NCI-H2227 treated with DMSO at 0.1 percent for 48 hours (cell line): ENCODE measurements around the gene LPP.

Experiments used
- DNase-seq: peaks from one replicate; lab custom pipeline; 2025; lab: John Stamatoyannopoulos, UW

The LPP gene

DNA sequence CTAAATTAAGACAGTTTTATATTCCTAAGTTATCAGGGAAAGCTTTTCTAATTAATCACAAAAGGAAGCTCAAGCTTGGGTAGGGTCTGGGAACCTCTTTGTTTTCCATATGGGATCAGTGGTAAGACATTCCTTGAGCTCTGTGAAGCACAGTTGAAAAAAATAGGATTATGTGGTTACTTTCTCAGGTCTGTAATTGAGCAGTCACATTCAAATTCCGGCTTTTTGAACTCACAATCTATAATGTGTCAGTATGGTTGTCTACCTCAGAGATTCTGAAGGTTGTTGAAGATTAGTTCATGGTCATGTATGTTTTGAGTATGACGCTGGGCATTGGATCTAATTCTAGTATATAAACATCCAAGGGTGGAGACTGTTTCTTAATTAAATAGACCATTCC is 364.5 kb downstream of the LPP start:
- no peak for DNase-seq

- no peak for DNase-seq
Measured at GRCh38 chr3:188518835-188519452, 365.0 kb downstream of the LPP start.

GRCh38 chr3:188520466-188520865 is 366.5 kb downstream of the LPP start:
- no peak for DNase-seq

GRCh38 chr3:188522115-188522514 is 368.2 kb downstream of the LPP start:
- no peak for DNase-seq

DNA sequence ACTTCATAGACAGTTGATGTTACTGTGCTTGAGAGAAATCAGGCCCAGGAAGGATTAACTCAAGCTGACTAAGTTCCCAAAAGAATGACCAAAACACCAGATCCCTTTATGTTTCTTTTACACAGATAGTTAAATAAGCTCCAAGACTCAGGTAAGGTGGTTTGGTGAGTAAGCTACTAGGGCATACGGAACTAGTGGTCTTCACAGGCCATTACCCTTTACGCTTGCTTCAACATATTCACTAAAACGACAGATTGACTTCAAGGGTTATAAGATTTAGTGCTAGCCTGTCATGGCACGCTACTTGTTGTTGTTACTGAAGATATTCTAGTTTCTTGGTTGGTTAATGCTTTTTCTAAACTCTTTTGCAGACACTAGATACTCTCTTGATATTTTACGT is 369.3 kb downstream of the LPP start:
- no peak for DNase-seq

GRCh38 chr3:188524052-188524451 is 370.1 kb downstream of the LPP start:
- no peak for DNase-seq

- no peak for DNase-seq
Measured at GRCh38 chr3:188526057-188526456, 372.1 kb downstream of the LPP start.

DNA sequence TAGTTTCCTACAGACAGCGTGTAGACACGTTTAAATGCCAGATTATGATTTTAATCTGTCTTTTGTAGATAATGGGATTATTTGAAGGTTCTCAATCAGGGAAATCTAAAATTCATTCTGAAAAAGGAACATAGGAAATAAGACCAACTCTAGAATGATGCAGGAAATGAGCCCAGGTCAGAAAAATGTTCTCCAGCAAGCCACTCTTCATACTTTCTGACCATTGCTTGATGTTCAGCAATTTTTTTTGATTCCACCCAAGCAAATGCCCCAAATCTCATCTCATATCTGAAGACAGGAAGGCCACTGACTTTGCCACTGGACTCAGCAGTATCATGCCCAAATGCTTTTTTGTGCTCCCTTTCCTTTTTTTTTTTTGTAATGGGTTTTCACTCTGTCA is 373.4 kb downstream of the LPP start:
- DNase-seq: no peak

GRCh38 chr3:188528396-188528795 is 374.4 kb downstream of the LPP start:
- DNase-seq: no peak

DNA sequence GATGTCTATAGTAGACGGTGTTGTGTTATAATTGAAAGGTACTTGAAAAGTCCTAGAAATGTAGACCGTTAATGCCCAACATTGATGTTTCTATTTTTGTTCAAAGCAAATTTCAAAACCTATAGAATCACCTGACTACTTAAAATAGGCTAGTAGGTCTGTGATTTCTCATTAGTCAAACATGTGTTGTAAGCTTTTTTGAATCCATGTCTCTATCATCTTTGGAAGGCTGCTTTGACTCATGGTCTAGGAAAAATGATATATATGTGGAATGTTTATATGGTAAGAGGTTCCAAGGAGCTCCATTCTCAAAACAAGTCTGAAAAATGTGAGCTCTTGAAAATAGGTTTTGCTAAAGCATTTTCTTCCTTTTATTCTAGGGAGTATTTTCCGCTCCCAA is 375.3 kb downstream of the LPP start:
- DNase-seq: no peak

DNA sequence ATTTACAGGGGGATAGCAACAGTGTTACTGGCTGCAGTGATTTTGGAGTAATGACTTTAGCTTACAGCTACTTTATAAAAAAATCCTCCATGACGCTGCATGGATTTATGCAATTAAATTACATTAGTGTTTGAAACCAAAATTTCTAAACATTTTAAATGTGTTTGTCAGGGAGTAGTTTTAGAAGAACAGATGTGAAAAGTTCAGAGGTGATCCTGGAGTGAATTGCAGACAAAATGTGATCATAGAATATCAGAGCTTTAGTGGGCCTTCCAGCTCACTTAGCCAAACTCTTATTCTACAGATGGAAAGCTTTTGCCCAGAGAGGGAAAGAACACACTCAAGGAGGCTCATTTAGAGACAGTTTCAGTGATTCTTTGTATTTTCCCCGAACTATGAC is 376.3 kb downstream of the LPP start:
- DNase-seq: no peak

- DNase-seq: no peak
Measured at GRCh38 chr3:188531210-188531609, 377.3 kb downstream of the LPP start.

DNA sequence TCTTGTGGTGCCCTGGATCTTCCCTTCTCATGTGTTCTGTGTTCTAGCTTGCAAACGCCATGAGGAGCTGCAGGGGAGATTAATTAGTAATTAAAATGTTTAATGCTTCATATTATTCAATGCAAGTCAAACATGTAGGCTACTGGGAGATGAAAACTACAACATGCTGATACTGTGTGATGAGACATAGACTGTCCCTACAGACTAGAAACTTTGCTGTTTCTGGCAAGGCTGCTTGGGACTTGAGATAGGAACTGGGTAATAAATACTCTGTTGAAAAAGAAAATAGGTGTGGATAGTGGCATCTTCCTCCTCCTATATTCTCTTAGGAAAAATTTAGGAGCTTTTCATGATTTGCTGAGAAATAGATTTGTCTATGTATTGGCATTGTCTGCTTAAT is 379.2 kb downstream of the LPP start:
- no peak for DNase-seq

GRCh38 chr3:188533612-188534357 is 379.8 kb downstream of the LPP start:
- DNase-seq: no peak

DNA sequence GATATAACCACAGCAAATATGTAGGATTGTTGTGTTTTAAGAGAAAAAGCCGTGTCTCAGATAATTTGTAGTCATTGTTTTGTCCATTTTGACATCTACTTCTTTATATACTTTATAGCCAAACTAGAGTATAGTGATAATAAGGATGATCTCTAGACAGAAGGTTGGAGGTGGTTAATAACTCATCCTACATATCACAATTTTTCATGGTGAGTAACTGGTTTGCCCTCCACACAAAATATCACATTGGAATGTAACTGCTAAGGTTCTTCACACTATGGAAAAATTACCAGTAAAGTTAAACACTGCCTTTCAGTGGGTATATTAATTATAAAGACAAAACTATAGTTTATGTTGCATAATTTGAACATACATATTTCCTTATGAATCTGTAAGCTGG is 380.7 kb downstream of the LPP start:
- DNase-seq: no peak

DNA sequence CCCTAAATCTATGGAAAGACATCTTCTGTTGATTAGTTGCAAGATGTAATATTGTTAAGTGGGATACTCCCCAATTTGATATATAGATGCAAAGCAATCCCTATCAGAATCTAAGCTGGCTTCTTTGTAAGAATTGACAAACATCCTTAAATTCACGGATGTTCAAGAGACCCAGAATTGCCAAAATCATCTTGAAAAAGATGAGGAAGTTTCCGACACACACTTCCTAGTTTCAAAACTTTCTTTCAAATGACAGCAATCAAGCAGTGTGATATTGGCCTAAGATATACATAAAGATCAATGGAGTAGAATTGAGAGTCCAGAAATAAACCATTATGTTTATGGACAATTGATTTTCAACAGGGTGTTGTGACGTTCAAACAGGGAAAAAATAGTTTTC is 383.6 kb downstream of the LPP start:
- DNase-seq: no peak

- no peak for DNase-seq
Measured at GRCh38 chr3:188539037-188539436, 385.1 kb downstream of the LPP start.

DNA sequence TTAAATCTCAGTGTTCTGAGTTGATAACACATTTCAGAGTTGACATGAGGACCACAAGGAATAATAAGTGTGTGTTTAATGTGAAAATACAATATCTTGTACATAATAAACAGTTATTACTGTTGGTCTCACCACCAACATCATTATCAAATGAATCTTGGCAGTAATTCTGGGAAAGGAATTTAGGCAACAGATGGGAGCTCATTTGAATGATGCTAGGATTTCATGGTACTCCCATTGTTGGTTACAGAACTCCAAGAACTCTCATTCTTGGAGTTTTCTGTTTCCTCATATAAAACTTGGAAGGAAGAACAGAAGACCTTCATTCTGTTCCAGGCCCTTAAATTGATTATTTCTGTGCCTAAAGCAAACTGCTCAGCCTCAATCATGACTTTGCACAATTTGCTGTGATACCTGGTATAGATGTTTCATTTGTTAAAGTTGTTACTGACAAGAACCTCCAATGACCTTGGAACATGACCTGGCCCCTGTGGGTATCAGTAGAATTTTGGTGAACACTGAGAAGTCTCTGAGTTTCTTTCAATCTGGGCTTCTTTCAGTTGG is 385.8 kb downstream of the LPP start:
- no peak for DNase-seq

GRCh38 chr3:188542196-188542595 is 388.2 kb downstream of the LPP start:
- DNase-seq: no peak

GRCh38 chr3:188544012-188544411 is 390.1 kb downstream of the LPP start:
- no peak for DNase-seq

- DNase-seq: no peak
Measured at GRCh38 chr3:188546835-188547670, 393.1 kb downstream of the LPP start.

DNA sequence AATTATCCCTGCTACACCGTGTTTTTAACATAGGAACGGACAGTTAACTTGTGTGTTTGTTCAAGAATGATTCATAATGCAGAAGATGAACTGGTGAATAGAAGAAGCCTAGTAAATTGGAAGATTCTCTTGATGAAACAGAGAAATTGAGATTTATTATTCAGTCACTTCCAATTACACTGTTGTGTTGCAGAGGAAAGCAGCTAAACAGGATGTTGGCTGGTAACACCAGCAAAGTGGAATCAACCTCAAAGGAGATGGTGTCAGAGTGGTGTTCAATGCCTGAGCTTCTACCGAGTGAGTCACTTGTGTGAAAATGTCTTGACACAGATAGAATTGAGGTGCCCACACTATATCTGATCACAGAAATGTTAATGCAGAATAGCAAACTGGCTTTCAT is 399.6 kb downstream of the LPP start:
- DNase-seq: no peak

DNA sequence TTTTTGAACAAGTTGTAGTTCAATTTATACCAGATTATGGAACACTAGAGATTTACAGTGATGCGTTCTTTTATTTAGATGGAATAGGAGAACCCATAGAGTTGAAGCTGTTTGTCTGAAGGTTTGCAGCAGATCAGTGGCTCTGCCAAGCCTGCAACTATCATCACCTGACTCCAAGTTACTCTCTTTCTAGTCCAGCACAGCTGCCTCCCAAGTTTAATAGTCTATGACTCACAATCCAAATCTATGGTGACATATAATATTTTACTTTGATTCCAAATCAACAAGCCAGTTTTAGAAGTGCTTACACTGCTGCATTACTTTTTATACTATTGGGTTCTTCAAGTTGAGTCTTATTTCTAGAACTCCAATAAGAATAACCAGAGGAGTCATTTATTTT is 400.4 kb downstream of the LPP start:
- no peak for DNase-seq
